Measurements from ENCODE around the gene ATP5PB. TPM values are rescaled to one million over a fixed set of nuclear protein-coding genes. Genes with fewer than 3 reads are reported as not detected.

Gene ATP5PB
- polyA plus RNA-seq, 1 donor (not counting 4 experiments of a cell fraction or from before 2014, with no cell fraction given) = 539 TPM

- dilution Hi-C loops (cut with MboI; ENCODE audit: extremely low pct_ligation_motif_present, low sequenced_read_pairs) = no loop called here
- TF ChIP-seq CTCF (optimal IDR thresholded peaks at IDR 0.05 in 1 of 3, IDR thresholded peaks at IDR 0.05 in 1 of 3, conservative IDR thresholded peaks at IDR 0.05 in 1 of 3; ENCODE audit: extremely low read depth in 1 of 3, insufficient read depth in 2 of 3, low read length in 3 of 3) (no peak), EZH2 (IDR thresholded peaks at IDR 0.05; ENCODE audit: low read length) (no peak)
- no peak overlapping the region for H3K4me2 ChIP-seq (ENCODE audit: control insufficient read depth, extremely low read depth, insufficient read depth, low read depth, low read length)
- H3K4me3 ChIP-seq (ENCODE audit: control insufficient read depth in 2 of 3, extremely low read depth in 1 of 3, insufficient read depth in 2 of 3, low read depth in 1 of 3, low read length in 3 of 3) = no peak overlapping the region
- H3K9me1 ChIP-seq (ENCODE audit: control insufficient read depth, extremely low read depth, insufficient read depth, low read length) = no peaks in the 10 kb centered on the region
- FAIRE-seq = peak; percentile 70
- no peaks in the 10 kb centered on the region for H3K36me3 ChIP-seq (ENCODE audit: control insufficient read depth in 2 of 2, extremely low read depth in 1 of 2, insufficient read depth in 2 of 2, low read length in 2 of 2)
- H2AFZ ChIP-seq (ENCODE audit: control insufficient read depth, low read length) = no peak overlapping the region
- H3K27me3 ChIP-seq (ENCODE audit: control insufficient read depth, extremely low read depth, insufficient read depth, low read length) = no peaks in the 10 kb centered on the region
- H4K20me1 ChIP-seq (ENCODE audit: control insufficient read depth, extremely low read depth, insufficient read depth, low read length) = no peaks in the 10 kb centered on the region
- H3K9ac ChIP-seq (ENCODE audit: control insufficient read depth, extremely low read depth, insufficient read depth, low read length) = no peak overlapping the region
- no peaks in the 10 kb centered on the region for H3K9me3 ChIP-seq (ENCODE audit: control insufficient read depth, low read depth, low read length)
- no peaks in the 10 kb centered on the region for H3K79me2 ChIP-seq (ENCODE audit: control insufficient read depth, insufficient read depth, low read length)
- DNase-seq (ENCODE audit: low read depth, low spot score) = no peak
- H3K27ac ChIP-seq (ENCODE audit: control insufficient read depth, insufficient read depth, low read length) = no peak overlapping the region
- no peaks in the 10 kb centered on the region for H3K4me1 ChIP-seq (ENCODE audit: control insufficient read depth, extremely low read depth, insufficient read depth, low read length)
These were observed 42.9 kb upstream of the ATP5PB start for GRCh38 chr1:111406321-111406768.

DNA sequence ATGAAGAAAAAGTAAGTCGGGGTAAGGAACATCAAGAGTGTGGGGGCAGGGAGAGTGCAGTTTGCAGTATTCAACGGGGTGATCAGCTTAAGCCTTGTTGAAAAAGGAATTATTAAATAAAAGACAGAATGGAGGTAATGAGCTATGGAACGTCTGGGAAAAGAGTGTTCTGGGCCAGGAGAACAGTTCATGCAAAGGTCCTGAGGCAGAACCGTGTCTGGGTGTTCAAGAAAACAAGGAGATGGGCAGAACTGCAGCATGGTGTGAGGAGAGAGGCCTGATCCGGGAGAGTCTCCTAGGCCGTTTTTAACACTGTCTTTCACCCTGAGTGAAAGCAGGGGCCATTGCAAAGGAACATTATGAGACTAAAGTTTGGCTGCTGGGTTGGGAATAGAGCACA is 42.0 kb upstream of the ATP5PB start:
- Histone ChIP-seq H2AFZ (ENCODE audit: control insufficient read depth, low read length) (no peak overlapping the region), H3K27ac (ENCODE audit: control insufficient read depth, insufficient read depth, low read length) (no peak overlapping the region), H3K79me2 (ENCODE audit: control insufficient read depth, insufficient read depth, low read length) (no peaks in the 10 kb centered on the region), H3K9me3 (ENCODE audit: control insufficient read depth, low read depth, low read length) (no peaks in the 10 kb centered on the region), H3K36me3 (ENCODE audit: control insufficient read depth in 2 of 2, extremely low read depth in 1 of 2, insufficient read depth in 2 of 2, low read length in 2 of 2) (no peaks in the 10 kb centered on the region), H3K4me2 (ENCODE audit: control insufficient read depth, extremely low read depth, insufficient read depth, low read depth, low read length) (no peak overlapping the region), H3K4me1 (ENCODE audit: control insufficient read depth, extremely low read depth, insufficient read depth, low read length) (no peaks in the 10 kb centered on the region), H3K27me3 (ENCODE audit: control insufficient read depth, extremely low read depth, insufficient read depth, low read length) (no peaks in the 10 kb centered on the region), H3K9me1 (ENCODE audit: control insufficient read depth, extremely low read depth, insufficient read depth, low read length) (no peaks in the 10 kb centered on the region), H4K20me1 (ENCODE audit: control insufficient read depth, extremely low read depth, insufficient read depth, low read length) (no peaks in the 10 kb centered on the region), H3K9ac (ENCODE audit: control insufficient read depth, extremely low read depth, insufficient read depth, low read length) (no peak overlapping the region), H3K4me3 (ENCODE audit: control insufficient read depth in 2 of 3, extremely low read depth in 1 of 3, insufficient read depth in 2 of 3, low read depth in 1 of 3, low read length in 3 of 3) (no peak overlapping the region)
- dilution Hi-C loops (cut with MboI; ENCODE audit: extremely low pct_ligation_motif_present, low sequenced_read_pairs) = no loop called here
- TF ChIP-seq EZH2 (IDR thresholded peaks at IDR 0.05; ENCODE audit: low read length) (no peak), CTCF (optimal IDR thresholded peaks at IDR 0.05 in 1 of 3, IDR thresholded peaks at IDR 0.05 in 1 of 3, conservative IDR thresholded peaks at IDR 0.05 in 1 of 3; ENCODE audit: extremely low read depth in 1 of 3, insufficient read depth in 2 of 3, low read length in 3 of 3) (no peak)
- DNase-seq (ENCODE audit: low read depth, low spot score) = no peak
- FAIRE-seq = no peak
